ENCODE data around the gene CAPZA2. TPM values are rescaled to one million over a fixed set of nuclear protein-coding genes. Genes with fewer than 3 reads are reported as not detected.
A peak's percentile ranks its signal among the peaks of the same experiment; 100 is the strongest.

The CAPZA2 gene
- total RNA-seq, 1 experiment from 2014 or later = 153 TPM

DNA sequence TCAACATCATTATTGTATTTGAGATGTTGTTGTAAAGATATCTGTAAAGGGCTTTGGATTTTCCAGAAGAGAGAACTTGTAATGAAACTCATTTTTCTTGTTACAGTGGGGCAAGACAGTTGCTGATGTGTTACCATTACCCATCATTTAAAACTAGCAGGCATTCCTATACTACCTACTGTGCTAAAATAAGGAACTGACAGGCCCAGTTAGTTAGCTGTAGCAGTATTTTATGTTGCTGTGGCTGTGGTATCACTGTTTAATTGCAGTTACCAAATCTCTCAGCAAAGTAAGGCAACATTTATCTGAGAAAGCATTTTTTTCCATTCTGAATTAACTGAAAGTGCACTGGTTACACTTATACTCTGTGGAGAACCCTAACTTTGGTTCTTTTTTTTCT, 100.8 kb downstream of the CAPZA2 start:
- Mint-ChIP-seq H3K4me1 (peaks cover 29% of the 10 kb centered on the region), H3K27ac (no peak overlapping the region), H3K27me3 (ENCODE audit: low read depth) (no peaks in the 10 kb centered on the region), H3K9me3 (peaks cover 5% of the 10 kb centered on the region), H3K36me3 (peaks cover 3% of the 10 kb centered on the region; the same call in 1 of the 2 replicates), H3K4me3 (no peak overlapping the region)
- CTCF ChIA-PET = no interaction called here
- DNase-seq (ENCODE audit: low spot score) = no peak
- POLR2A ChIA-PET = no interaction called here
- ATAC-seq = no peak
- TF ChIP-seq GTF2I (CRISPR knock-in tag; conservative IDR thresholded peaks at IDR 0.05) = no peak
- TF ChIP-seq, protein P1, sequence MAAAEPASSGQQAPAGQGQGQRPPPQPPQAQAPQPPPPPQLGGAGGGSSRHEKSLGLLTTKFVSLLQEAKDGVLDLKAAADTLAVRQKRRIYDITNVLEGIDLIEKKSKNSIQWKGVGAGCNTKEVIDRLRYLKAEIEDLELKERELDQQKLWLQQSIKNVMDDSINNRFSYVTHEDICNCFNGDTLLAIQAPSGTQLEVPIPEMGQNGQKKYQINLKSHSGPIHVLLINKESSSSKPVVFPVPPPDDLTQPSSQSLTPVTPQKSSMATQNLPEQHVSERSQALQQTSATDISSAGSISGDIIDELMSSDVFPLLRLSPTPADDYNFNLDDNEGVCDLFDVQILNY (CRISPR knock-in tag; IDR thresholded peaks at IDR 0.05) = no peak
- TF ChIP-seq GRHL2 (CRISPR knock-in tag; IDR thresholded peaks at IDR 0.05; ENCODE audit: insufficient replicate concordance, severe bottlenecking) = no peak
- no peak for TF ChIP-seq ETV6 (CRISPR knock-in tag; IDR thresholded peaks at IDR 0.05)
- no peak for TF ChIP-seq ZNF416 (CRISPR knock-in tag; IDR thresholded peaks at IDR 0.05)
- TF ChIP-seq CREB1 (CRISPR knock-in tag; IDR thresholded peaks at IDR 0.05) = no peak
- TF ChIP-seq NR1H2 (CRISPR knock-in tag; IDR thresholded peaks at IDR 0.05) = no peak
- TF ChIP-seq TP53 (CRISPR knock-in tag; IDR thresholded peaks at IDR 0.05) = no peak
- TF ChIP-seq NR2C2 (CRISPR knock-in tag; IDR thresholded peaks at IDR 0.05) = no peak
- TF ChIP-seq, protein P2, sequence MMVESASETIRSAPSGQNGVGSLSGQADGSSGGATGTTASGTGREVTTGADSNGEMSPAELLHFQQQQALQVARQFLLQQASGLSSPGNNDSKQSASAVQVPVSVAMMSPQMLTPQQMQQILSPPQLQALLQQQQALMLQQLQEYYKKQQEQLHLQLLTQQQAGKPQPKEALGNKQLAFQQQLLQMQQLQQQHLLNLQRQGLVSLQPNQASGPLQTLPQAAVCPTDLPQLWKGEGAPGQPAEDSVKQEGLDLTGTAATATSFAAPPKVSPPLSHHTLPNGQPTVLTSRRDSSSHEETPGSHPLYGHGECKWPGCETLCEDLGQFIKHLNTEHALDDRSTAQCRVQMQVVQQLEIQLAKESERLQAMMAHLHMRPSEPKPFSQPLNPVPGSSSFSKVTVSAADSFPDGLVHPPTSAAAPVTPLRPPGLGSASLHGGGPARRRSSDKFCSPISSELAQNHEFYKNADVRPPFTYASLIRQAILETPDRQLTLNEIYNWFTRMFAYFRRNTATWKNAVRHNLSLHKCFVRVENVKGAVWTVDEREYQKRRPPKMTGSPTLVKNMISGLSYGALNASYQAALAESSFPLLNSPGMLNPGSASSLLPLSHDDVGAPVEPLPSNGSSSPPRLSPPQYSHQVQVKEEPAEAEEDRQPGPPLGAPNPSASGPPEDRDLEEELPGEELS (CRISPR knock-in tag; IDR thresholded peaks at IDR 0.05) = no peak
- TF ChIP-seq, protein P3, sequence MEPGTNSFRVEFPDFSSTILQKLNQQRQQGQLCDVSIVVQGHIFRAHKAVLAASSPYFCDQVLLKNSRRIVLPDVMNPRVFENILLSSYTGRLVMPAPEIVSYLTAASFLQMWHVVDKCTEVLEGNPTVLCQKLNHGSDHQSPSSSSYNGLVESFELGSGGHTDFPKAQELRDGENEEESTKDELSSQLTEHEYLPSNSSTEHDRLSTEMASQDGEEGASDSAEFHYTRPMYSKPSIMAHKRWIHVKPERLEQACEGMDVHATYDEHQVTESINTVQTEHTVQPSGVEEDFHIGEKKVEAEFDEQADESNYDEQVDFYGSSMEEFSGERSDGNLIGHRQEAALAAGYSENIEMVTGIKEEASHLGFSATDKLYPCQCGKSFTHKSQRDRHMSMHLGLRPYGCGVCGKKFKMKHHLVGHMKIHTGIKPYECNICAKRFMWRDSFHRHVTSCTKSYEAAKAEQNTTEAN (CRISPR knock-in tag; IDR thresholded peaks at IDR 0.05) = no peak
- TF ChIP-seq FOXK1 (CRISPR knock-in tag; IDR thresholded peaks at IDR 0.05) = no peak
- TF ChIP-seq TCF7 (CRISPR knock-in tag; IDR thresholded peaks at IDR 0.05; ENCODE audit: low read depth) = no peak
- TF ChIP-seq GABPB1 (CRISPR knock-in tag; IDR thresholded peaks at IDR 0.05) = no peak
- TF ChIP-seq SMAD4 (CRISPR knock-in tag; IDR thresholded peaks at IDR 0.05) = no peak

DNA sequence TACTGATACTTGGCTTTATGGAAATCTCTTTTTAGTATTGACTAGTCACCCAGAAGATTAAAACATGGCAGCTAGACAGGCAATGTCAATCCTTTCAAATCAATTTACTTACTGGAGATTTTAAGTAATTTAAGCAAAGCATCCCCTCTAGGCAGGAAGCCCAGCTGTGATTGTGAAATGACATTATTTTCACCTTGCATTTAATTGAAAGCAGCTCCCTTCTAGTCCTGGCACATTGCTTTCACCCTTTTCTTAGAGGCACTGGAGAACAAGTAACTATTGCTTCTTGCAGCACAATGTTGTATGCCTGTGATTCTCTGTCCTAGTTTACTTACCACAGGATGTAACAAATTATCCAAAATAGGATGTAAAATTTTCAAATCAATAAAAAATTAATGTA, 104.2 kb downstream of the CAPZA2 start:
- CTCF ChIA-PET = no interaction called here
- no peak overlapping the region for H3K4me3 Mint-ChIP-seq
- ATAC-seq (no peak), DNase-seq (ENCODE audit: low spot score) (no peak)
- H3K4me1 Mint-ChIP-seq = peaks cover 46% of the 10 kb centered on the region
- peaks cover 3% of the 10 kb centered on the region; the same call in 1 of the 2 replicates for H3K36me3 Mint-ChIP-seq
- POLR2A ChIA-PET = no interaction called here
- no peaks in the 10 kb centered on the region for H3K27me3 Mint-ChIP-seq (ENCODE audit: low read depth)
- H3K9me3 Mint-ChIP-seq = peaks cover 5% of the 10 kb centered on the region
- H3K27ac Mint-ChIP-seq = 0 out of 2 replicates have a peak overlapping the region, but pooled peaks have one; percentile 7
- TF ChIP-seq MYBL2 (CRISPR knock-in tag; IDR thresholded peaks at IDR 0.05) (no peak), GTF2I (CRISPR knock-in tag; conservative IDR thresholded peaks at IDR 0.05) (no peak), SP1 (CRISPR knock-in tag; conservative IDR thresholded peaks at IDR 0.05) (no peak), RELA (CRISPR knock-in tag; IDR thresholded peaks at IDR 0.05; ENCODE audit: borderline replicate concordance) (no peak), ZNF317 (CRISPR knock-in tag; IDR thresholded peaks at IDR 0.05; ENCODE audit: borderline replicate concordance, low read depth) (no peak), GRHL2 (CRISPR knock-in tag; IDR thresholded peaks at IDR 0.05; ENCODE audit: insufficient replicate concordance, severe bottlenecking) (no peak), ZNF423 (CRISPR knock-in tag; IDR thresholded peaks at IDR 0.05) (no peak), NR3C1 (CRISPR knock-in tag; conservative IDR thresholded peaks at IDR 0.05; ENCODE audit: low read depth) (no peak), FOXJ3 (CRISPR knock-in tag; IDR thresholded peaks at IDR 0.05; ENCODE audit: borderline replicate concordance) (no peak), ELF4 (CRISPR knock-in tag; IDR thresholded peaks at IDR 0.05; ENCODE audit: low read depth) (no peak)
- TF ChIP-seq, protein P4, sequence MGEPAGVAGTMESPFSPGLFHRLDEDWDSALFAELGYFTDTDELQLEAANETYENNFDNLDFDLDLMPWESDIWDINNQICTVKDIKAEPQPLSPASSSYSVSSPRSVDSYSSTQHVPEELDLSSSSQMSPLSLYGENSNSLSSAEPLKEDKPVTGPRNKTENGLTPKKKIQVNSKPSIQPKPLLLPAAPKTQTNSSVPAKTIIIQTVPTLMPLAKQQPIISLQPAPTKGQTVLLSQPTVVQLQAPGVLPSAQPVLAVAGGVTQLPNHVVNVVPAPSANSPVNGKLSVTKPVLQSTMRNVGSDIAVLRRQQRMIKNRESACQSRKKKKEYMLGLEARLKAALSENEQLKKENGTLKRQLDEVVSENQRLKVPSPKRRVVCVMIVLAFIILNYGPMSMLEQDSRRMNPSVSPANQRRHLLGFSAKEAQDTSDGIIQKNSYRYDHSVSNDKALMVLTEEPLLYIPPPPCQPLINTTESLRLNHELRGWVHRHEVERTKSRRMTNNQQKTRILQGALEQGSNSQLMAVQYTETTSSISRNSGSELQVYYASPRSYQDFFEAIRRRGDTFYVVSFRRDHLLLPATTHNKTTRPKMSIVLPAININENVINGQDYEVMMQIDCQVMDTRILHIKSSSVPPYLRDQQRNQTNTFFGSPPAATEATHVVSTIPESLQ (CRISPR knock-in tag; IDR thresholded peaks at IDR 0.05) = no peak
- TF ChIP-seq, protein P5, sequence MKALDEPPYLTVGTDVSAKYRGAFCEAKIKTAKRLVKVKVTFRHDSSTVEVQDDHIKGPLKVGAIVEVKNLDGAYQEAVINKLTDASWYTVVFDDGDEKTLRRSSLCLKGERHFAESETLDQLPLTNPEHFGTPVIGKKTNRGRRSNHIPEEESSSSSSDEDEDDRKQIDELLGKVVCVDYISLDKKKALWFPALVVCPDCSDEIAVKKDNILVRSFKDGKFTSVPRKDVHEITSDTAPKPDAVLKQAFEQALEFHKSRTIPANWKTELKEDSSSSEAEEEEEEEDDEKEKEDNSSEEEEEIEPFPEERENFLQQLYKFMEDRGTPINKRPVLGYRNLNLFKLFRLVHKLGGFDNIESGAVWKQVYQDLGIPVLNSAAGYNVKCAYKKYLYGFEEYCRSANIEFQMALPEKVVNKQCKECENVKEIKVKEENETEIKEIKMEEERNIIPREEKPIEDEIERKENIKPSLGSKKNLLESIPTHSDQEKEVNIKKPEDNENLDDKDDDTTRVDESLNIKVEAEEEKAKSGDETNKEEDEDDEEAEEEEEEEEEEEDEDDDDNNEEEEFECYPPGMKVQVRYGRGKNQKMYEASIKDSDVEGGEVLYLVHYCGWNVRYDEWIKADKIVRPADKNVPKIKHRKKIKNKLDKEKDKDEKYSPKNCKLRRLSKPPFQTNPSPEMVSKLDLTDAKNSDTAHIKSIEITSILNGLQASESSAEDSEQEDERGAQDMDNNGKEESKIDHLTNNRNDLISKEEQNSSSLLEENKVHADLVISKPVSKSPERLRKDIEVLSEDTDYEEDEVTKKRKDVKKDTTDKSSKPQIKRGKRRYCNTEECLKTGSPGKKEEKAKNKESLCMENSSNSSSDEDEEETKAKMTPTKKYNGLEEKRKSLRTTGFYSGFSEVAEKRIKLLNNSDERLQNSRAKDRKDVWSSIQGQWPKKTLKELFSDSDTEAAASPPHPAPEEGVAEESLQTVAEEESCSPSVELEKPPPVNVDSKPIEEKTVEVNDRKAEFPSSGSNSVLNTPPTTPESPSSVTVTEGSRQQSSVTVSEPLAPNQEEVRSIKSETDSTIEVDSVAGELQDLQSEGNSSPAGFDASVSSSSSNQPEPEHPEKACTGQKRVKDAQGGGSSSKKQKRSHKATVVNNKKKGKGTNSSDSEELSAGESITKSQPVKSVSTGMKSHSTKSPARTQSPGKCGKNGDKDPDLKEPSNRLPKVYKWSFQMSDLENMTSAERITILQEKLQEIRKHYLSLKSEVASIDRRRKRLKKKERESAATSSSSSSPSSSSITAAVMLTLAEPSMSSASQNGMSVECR (CRISPR knock-in tag; IDR thresholded peaks at IDR 0.05; ENCODE audit: borderline replicate concordance) = no peak
- TF ChIP-seq, protein P6, sequence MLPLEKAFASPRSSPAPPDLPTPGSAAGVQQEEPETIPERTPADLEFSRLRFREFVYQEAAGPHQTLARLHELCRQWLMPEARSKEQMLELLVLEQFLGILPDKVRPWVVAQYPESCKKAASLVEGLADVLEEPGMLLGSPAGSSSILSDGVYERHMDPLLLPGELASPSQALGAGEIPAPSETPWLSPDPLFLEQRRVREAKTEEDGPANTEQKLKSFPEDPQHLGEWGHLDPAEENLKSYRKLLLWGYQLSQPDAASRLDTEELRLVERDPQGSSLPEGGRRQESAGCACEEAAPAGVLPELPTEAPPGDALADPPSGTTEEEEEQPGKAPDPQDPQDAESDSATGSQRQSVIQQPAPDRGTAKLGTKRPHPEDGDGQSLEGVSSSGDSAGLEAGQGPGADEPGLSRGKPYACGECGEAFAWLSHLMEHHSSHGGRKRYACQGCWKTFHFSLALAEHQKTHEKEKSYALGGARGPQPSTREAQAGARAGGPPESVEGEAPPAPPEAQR (CRISPR knock-in tag; IDR thresholded peaks at IDR 0.05) = no peak

Data from WTC11 (cell line).